ENCODE results near the gene EGR4. TPM values are rescaled to one million over a fixed set of nuclear protein-coding genes. Genes with fewer than 3 reads are reported as not detected.

Gene EGR4
- under 1 TPM in 3 of 5 experiments, not detected in 2; 0.15 to 0.16 (median 0.15) TPM for total RNA-seq
- not detected for polyA plus RNA-seq
- 13.1 reads per million, percentile 41 among the genes with 10 or more reads in this experiment for total RNA-seq

GRCh38 chr2:73293534-73294171, at the start of gene EGR4:
TSS of gene EGR4 (minus strand) at chr2:73293548. CDS start at chr2:73293317, 231 bp downstream.
- Histone ChIP-seq H3K27me3 (ENCODE audit: control insufficient read depth in 2 of 2, insufficient read depth in 2 of 2, low read length in 2 of 2) (peaks cover 11 to 25% of the 10 kb centered on the region in 2 donors), H3K36me3 (ENCODE audit: control insufficient read depth in 2 of 3, insufficient read depth in 3 of 3, low read length in 3 of 3) (no peaks in the 10 kb centered on the region), H3K27ac (ENCODE audit: low read depth, low read length) (no peak within 1 kb of the TSS), H3K4me1 (ENCODE audit: control insufficient read depth in 2 of 2, insufficient read depth in 2 of 2, low read length in 2 of 2) (peaks cover 17 to 18% of the 10 kb centered on the region in 2 donors), H3K4me3 (ENCODE audit: low read length) (peak within 1 kb of the TSS; percentile 72), H3K9me3 (ENCODE audit: control insufficient read depth in 2 of 3, low read length in 3 of 3) (no peaks in the 10 kb centered on the region)
- CTCF ChIA-PET = no interaction called here
- peaks cover 7 to 25% (median 14%) of the 10 kb centered on the region in 7 donors for H3K4me1 Mint-ChIP-seq
- peak within 1 kb of the TSS; percentile 59 to 82 (median 72) for H3K4me3 Mint-ChIP-seq
- peak; percentile 94 for ATAC-seq
- peaks cover 0 to 4% (median 0%) of the 10 kb centered on the region in 11 donors for H3K9me3 Mint-ChIP-seq
- intact Hi-C loops (cut with micrococcal nuclease) = loop anchor here (1.0 to 10.0 kb wide), 9 partner anchors 9 to 1279 kb away; partner anchors contain the start of genes ALMS1 (in 2 of the 2), FBXO41 (in 2 of the 2), CCT7 (in 1 of the 2) and PRADC1 (in 1 of the 2)
- peak; percentile 70 to 96 (median 88) for DNase-seq
- H3K36me3 Mint-ChIP-seq = no peaks in the 10 kb centered on the region
- H3K27ac Mint-ChIP-seq = peak within 1 kb of the TSS in 4 of 9 donors; percentile 9 to 81 (median 30)
- POLR2A ChIA-PET = interaction anchor here (2.4 kb wide), 1 partner anchor 61 kb away, joined by 9 read pairs; the partner anchor contains the start of gene PRADC1
- peaks cover 48 to 83% (median 66%) of the 10 kb centered on the region in 5 donors for H3K27me3 Mint-ChIP-seq

- H3K4me1 ChIP-seq (ENCODE audit: control insufficient read depth in 2 of 2, insufficient read depth in 2 of 2, low read length in 2 of 2) = no peaks in the 10 kb centered on the region
- Mint-ChIP-seq H3K4me3 (no peak overlapping the region), H3K27me3 (peaks cover 0 to 6% (median 5%) of the 10 kb centered on the region in 5 donors), H3K4me1 (peaks cover 0 to 4% (median 0%) of the 10 kb centered on the region in 7 donors), H3K36me3 (no peaks in the 10 kb centered on the region), H3K27ac (no peak overlapping the region), H3K9me3 (peaks cover 0 to 3% (median 0%) of the 10 kb centered on the region in 11 donors)
- intact Hi-C loops (cut with micrococcal nuclease) = no loop called here
- no peak for DNase-seq
- no peaks in the 10 kb centered on the region for H3K27me3 ChIP-seq (ENCODE audit: control insufficient read depth in 2 of 2, insufficient read depth in 2 of 2, low read length in 2 of 2)
- CTCF ChIA-PET = no interaction called here
- ATAC-seq = no peak
- no peaks in the 10 kb centered on the region for H3K36me3 ChIP-seq (ENCODE audit: control insufficient read depth in 2 of 3, insufficient read depth in 3 of 3, low read length in 3 of 3)
- H3K9me3 ChIP-seq (ENCODE audit: control insufficient read depth in 2 of 3, low read length in 3 of 3) = no peaks in the 10 kb centered on the region
- no peak overlapping the region for H3K4me3 ChIP-seq (ENCODE audit: low read length)
- POLR2A ChIA-PET = no interaction called here
- H3K27ac ChIP-seq (ENCODE audit: low read depth, low read length) = no peak overlapping the region
Observed at GRCh38 chr2:73341039-73341438, 47.7 kb upstream of the EGR4 start.

GRCh38 chr2:73339201-73339600, 45.9 kb upstream of the EGR4 start:
- Mint-ChIP-seq H3K27ac (no peak overlapping the region), H3K4me3 (no peak overlapping the region), H3K9me3 (peaks cover 0 to 21% (median 7%) of the 10 kb centered on the region in 11 donors), H3K36me3 (peaks cover 0 to 3% (median 0%) of the 10 kb centered on the region in 5 donors), H3K4me1 (peaks cover 0 to 4% (median 0%) of the 10 kb centered on the region in 7 donors), H3K27me3 (peaks cover 0 to 11% (median 5%) of the 10 kb centered on the region in 5 donors)
- H3K9me3 ChIP-seq (ENCODE audit: control insufficient read depth in 2 of 3, low read length in 3 of 3) = no peaks in the 10 kb centered on the region
- no peak for DNase-seq
- no peak overlapping the region for H3K27ac ChIP-seq (ENCODE audit: low read depth, low read length)
- intact Hi-C loops (cut with micrococcal nuclease) = no loop called here
- no peaks in the 10 kb centered on the region for H3K4me1 ChIP-seq (ENCODE audit: control insufficient read depth in 2 of 2, insufficient read depth in 2 of 2, low read length in 2 of 2)
- ATAC-seq = no peak
- ChIA-PET CTCF (no interaction called here), POLR2A (no interaction called here)
- H3K4me3 ChIP-seq (ENCODE audit: low read length) = no peak overlapping the region
- no peaks in the 10 kb centered on the region for H3K27me3 ChIP-seq (ENCODE audit: control insufficient read depth in 2 of 2, insufficient read depth in 2 of 2, low read length in 2 of 2)
- no peaks in the 10 kb centered on the region for H3K36me3 ChIP-seq (ENCODE audit: control insufficient read depth in 2 of 3, insufficient read depth in 3 of 3, low read length in 3 of 3)

GRCh38 chr2:73337828-73338227, 44.5 kb upstream of the EGR4 start:
- ATAC-seq (no peak), DNase-seq (no peak)
- Mint-ChIP-seq H3K9me3 (peaks cover 0 to 34% (median 14%) of the 10 kb centered on the region in 11 donors), H3K4me1 (peaks cover 0 to 4% (median 0%) of the 10 kb centered on the region in 7 donors), H3K27ac (no peak overlapping the region), H3K36me3 (peaks cover 0 to 3% (median 0%) of the 10 kb centered on the region in 5 donors), H3K4me3 (no peak overlapping the region), H3K27me3 (peaks cover 0 to 14% (median 6%) of the 10 kb centered on the region in 5 donors)
- no peaks in the 10 kb centered on the region for H3K27me3 ChIP-seq (ENCODE audit: control insufficient read depth in 2 of 2, insufficient read depth in 2 of 2, low read length in 2 of 2)
- no peaks in the 10 kb centered on the region for H3K9me3 ChIP-seq (ENCODE audit: control insufficient read depth in 2 of 3, low read length in 3 of 3)
- H3K4me1 ChIP-seq (ENCODE audit: control insufficient read depth in 2 of 2, insufficient read depth in 2 of 2, low read length in 2 of 2) = no peaks in the 10 kb centered on the region
- ChIA-PET POLR2A (no interaction called here), CTCF (no interaction called here)
- intact Hi-C loops (cut with micrococcal nuclease) = no loop called here
- no peak overlapping the region for H3K27ac ChIP-seq (ENCODE audit: low read depth, low read length)
- H3K4me3 ChIP-seq (ENCODE audit: low read length) = no peak overlapping the region
- H3K36me3 ChIP-seq (ENCODE audit: control insufficient read depth in 2 of 3, insufficient read depth in 3 of 3, low read length in 3 of 3) = no peaks in the 10 kb centered on the region

GRCh38 chr2:73334620-73335019, 41.3 kb upstream of the EGR4 start:
- Mint-ChIP-seq H3K36me3 (peaks cover 0 to 3% (median 0%) of the 10 kb centered on the region in 5 donors), H3K27me3 (peaks cover 5 to 18% (median 16%) of the 10 kb centered on the region in 5 donors), H3K4me1 (peaks cover 0 to 4% (median 0%) of the 10 kb centered on the region in 7 donors), H3K9me3 (peaks cover 0 to 34% (median 14%) of the 10 kb centered on the region in 11 donors), H3K4me3 (no peak overlapping the region), H3K27ac (no peak overlapping the region)
- no peak for DNase-seq
- intact Hi-C loops (cut with micrococcal nuclease) = no loop called here
- POLR2A ChIA-PET = no interaction called here
- Histone ChIP-seq H3K36me3 (ENCODE audit: control insufficient read depth in 2 of 3, insufficient read depth in 3 of 3, low read length in 3 of 3) (no peaks in the 10 kb centered on the region), H3K4me1 (ENCODE audit: control insufficient read depth in 2 of 2, insufficient read depth in 2 of 2, low read length in 2 of 2) (no peaks in the 10 kb centered on the region), H3K4me3 (ENCODE audit: low read length) (no peak overlapping the region), H3K9me3 (ENCODE audit: control insufficient read depth in 2 of 3, low read length in 3 of 3) (no peaks in the 10 kb centered on the region), H3K27ac (ENCODE audit: low read depth, low read length) (no peak overlapping the region), H3K27me3 (ENCODE audit: control insufficient read depth in 2 of 2, insufficient read depth in 2 of 2, low read length in 2 of 2) (no peaks in the 10 kb centered on the region)
- CTCF ChIA-PET = no interaction called here
- ATAC-seq = no peak

GRCh38 chr2:73334045-73334444, 40.7 kb upstream of the EGR4 start:
- H3K4me1 Mint-ChIP-seq = peaks cover 0 to 4% (median 0%) of the 10 kb centered on the region in 7 donors
- no peak overlapping the region for H3K4me3 ChIP-seq (ENCODE audit: low read length)
- H3K4me1 ChIP-seq (ENCODE audit: control insufficient read depth in 2 of 2, insufficient read depth in 2 of 2, low read length in 2 of 2) = no peaks in the 10 kb centered on the region
- no peaks in the 10 kb centered on the region for H3K36me3 ChIP-seq (ENCODE audit: control insufficient read depth in 2 of 3, insufficient read depth in 3 of 3, low read length in 3 of 3)
- H3K27me3 Mint-ChIP-seq = peaks cover 5 to 23% (median 16%) of the 10 kb centered on the region in 5 donors
- no peak overlapping the region for H3K27ac Mint-ChIP-seq
- H3K27ac ChIP-seq (ENCODE audit: low read depth, low read length) = no peak overlapping the region
- DNase-seq (no peak), ATAC-seq (no peak)
- H3K9me3 ChIP-seq (ENCODE audit: control insufficient read depth in 2 of 3, low read length in 3 of 3) = no peaks in the 10 kb centered on the region
- CTCF ChIA-PET = no interaction called here
- no peaks in the 10 kb centered on the region for H3K27me3 ChIP-seq (ENCODE audit: control insufficient read depth in 2 of 2, insufficient read depth in 2 of 2, low read length in 2 of 2)
- POLR2A ChIA-PET = no interaction called here
- H3K9me3 Mint-ChIP-seq = peaks cover 0 to 34% (median 16%) of the 10 kb centered on the region in 11 donors
- no peak overlapping the region for H3K4me3 Mint-ChIP-seq
- H3K36me3 Mint-ChIP-seq = peaks cover 0 to 3% (median 0%) of the 10 kb centered on the region in 5 donors
- intact Hi-C loops (cut with micrococcal nuclease) = no loop called here
